ENCODE data around the gene MYH9.

MYH9 gene

GRCh38 chr22:36366291-36366708, 21.5 kb downstream of the MYH9 start:
- peak; percentile 39 for DNase-seq

GRCh38 chr22:36365020-36365411, 22.8 kb downstream of the MYH9 start:
- DNase-seq, result peak; percentile 82

- DNase-seq, result no peak
Measured at GRCh38 chr22:36364255-36365019, 23.3 kb downstream of the MYH9 start.

GRCh38 chr22:36363349-36363981, 24.3 kb downstream of the MYH9 start:
- DNase-seq, result no peak

GRCh38 chr22:36362932-36363331, 24.8 kb downstream of the MYH9 start:
- no peak for DNase-seq

GRCh38 chr22:36362075-36362474, 25.7 kb downstream of the MYH9 start:
- DNase-seq, result no peak

- DNase-seq, result no peak
Measured at GRCh38 chr22:36360871-36361383, 26.8 kb downstream of the MYH9 start.

- DNase-seq, result no peak
Measured at GRCh38 chr22:36360011-36360410, 27.8 kb downstream of the MYH9 start.

GRCh38 chr22:36359470-36359996, 28.2 kb downstream of the MYH9 start:
- no peak for DNase-seq

- no peak for DNase-seq
Measured at GRCh38 chr22:36358533-36359469, 29.0 kb downstream of the MYH9 start.

GRCh38 chr22:36356708-36357624, 30.8 kb downstream of the MYH9 start:
- DNase-seq, result peak; percentile 37

GRCh38 chr22:36355894-36356293, 31.9 kb downstream of the MYH9 start:
- DNase-seq, result no peak

- DNase-seq, result no peak
Measured at GRCh38 chr22:36355362-36355761, 32.4 kb downstream of the MYH9 start.

GRCh38 chr22:36352803-36353507, 34.8 kb downstream of the MYH9 start:
- DNase-seq, result no peak

GRCh38 chr22:36351921-36352802, 35.6 kb downstream of the MYH9 start:
- DNase-seq, result no peak

GRCh38 chr22:36350751-36351594, 36.8 kb downstream of the MYH9 start:
- DNase-seq, result no peak

- DNase-seq, result no peak
Measured at GRCh38 chr22:36349726-36350125, 38.0 kb downstream of the MYH9 start.

- DNase-seq, result no peak
Measured at GRCh38 chr22:36348760-36349159, 39.0 kb downstream of the MYH9 start.

- no peak for DNase-seq
Measured at GRCh38 chr22:36347094-36347493, 40.7 kb downstream of the MYH9 start.

Measured in T-helper 9 cell (primary cell).